CD8-positive, alpha-beta memory T cell (primary cell): Measurements from ENCODE around the gene MRPL46. TPM values are rescaled to one million over a fixed set of nuclear protein-coding genes. Genes with fewer than 3 reads are reported as not detected.

ENCODE experiments used
- CTCF ChIA-PET: fragments of 350-600 bp; sonication (Branson Sonifier 250); formaldehyde crosslinking; loops from one replicate; lab custom pipeline; 2021; ENCODE audit warnings: antibody characterized with exemption; lab: Charles Lee
- POLR2A ChIA-PET: fragments of 350-600 bp; sonication (Branson Sonifier 250); formaldehyde crosslinking; loops from one replicate; lab custom pipeline; 2021; ENCODE audit warnings: antibody characterized with exemption; lab: Charles Lee
- DNase-seq, 5 donors: peaks; one replicate each; pipeline versions ENCODE4 v3.0.0 to v3.0.0-alpha.2; 2020 to 2022; ENCODE audit warnings: mixed read lengths in 1 of 5
- H3K27ac ChIP-seq: one replicate; pipeline ENCODE4 v1.7.0; 2013; ENCODE audit warnings: low read depth, mild to moderate bottlenecking, low read length, moderate library complexity
- H3K27me3 ChIP-seq: 2 replicates; pipeline ENCODE4 v1.7.0; 2013; ENCODE audit warnings: low read length, mild to moderate bottlenecking; ENCODE audit not compliant: insufficient read depth, poor library complexity, severe bottlenecking
- H3K36me3 ChIP-seq: 2 replicates; pipeline ENCODE4 v1.7.0; 2013; ENCODE audit warnings: mild to moderate bottlenecking, low read length, moderate library complexity; ENCODE audit not compliant: insufficient read depth
- H3K4me1 ChIP-seq: 2 replicates; pipeline ENCODE4 v1.7.0; 2013; ENCODE audit warnings: mild to moderate bottlenecking, low read length, moderate library complexity; ENCODE audit not compliant: insufficient read depth
- H3K4me3 ChIP-seq: 2 replicates; pipeline ENCODE4 v1.7.0; 2013; ENCODE audit warnings: mild to moderate bottlenecking, low read length
- H3K9me3 ChIP-seq: 2 replicates; pipeline ENCODE4 v1.7.0; 2013; ENCODE audit warnings: mild to moderate bottlenecking, low read length
- H3K27ac Mint-ChIP-seq, 8 donors: one replicate each; pipeline ENCODE4 v1.8.0; 2020 to 2021; ENCODE audit warnings: mixed read lengths in 8 of 8, mild to moderate bottlenecking in 6 of 8, inconsistent platforms in 3 of 8, moderate library complexity in 3 of 8
- H3K27me3 Mint-ChIP-seq, 2 donors: one replicate each; pipeline ENCODE4 v1.8.0; 2020 to 2021; ENCODE audit warnings: mixed read lengths in 2 of 2, mild to moderate bottlenecking in 1 of 2, moderate library complexity in 1 of 2
- H3K36me3 Mint-ChIP-seq, 3 donors: one replicate each; pipeline ENCODE4 v1.8.0; 2020 to 2021; ENCODE audit warnings: mixed read lengths in 3 of 3, inconsistent platforms in 1 of 3, mild to moderate bottlenecking in 1 of 3
- H3K4me1 Mint-ChIP-seq, 3 donors: one replicate each; pipeline ENCODE4 v1.8.0; 2020 to 2021; ENCODE audit warnings: mixed read lengths in 3 of 3, inconsistent platforms in 1 of 3, mild to moderate bottlenecking in 1 of 3
- H3K4me3 Mint-ChIP-seq, 7 donors: one replicate each; pipeline ENCODE4 v1.8.0; 2020 to 2021; ENCODE audit warnings: mixed read lengths in 7 of 7, mild to moderate bottlenecking in 6 of 7, moderate library complexity in 4 of 7, inconsistent platforms in 2 of 7
- H3K9me3 Mint-ChIP-seq, 5 donors: one replicate each; pipeline ENCODE4 v1.8.0; 2020 to 2022; ENCODE audit warnings: mixed read lengths in 5 of 5, mild to moderate bottlenecking in 3 of 5, moderate library complexity in 2 of 5, inconsistent platforms in 1 of 5
- polyA plus RNA-seq: library from polyadenylated mRNA; unstranded; fragments of 300-500 nt; fragmentation: Illumina TruSeq; gene quantifications from one replicate; pipeline ENCODE4 v1.2.3, GENCODE V29; 2021
- total RNA-seq, 2 experiments: library from RNA; stranded (reverse); gene quantifications; one replicate each; pipeline ENCODE4 v1.2.3, GENCODE V29; 2021

Gene MRPL46
- total and polyA plus RNA-seq, 3 experiments from 2014 or later: 48.5 to 53.6 (median 51.2) TPM

- CTCF ChIA-PET: no interaction called here
- no peaks in the 10 kb centered on the region for H3K9me3 Mint-ChIP-seq
Observed at GRCh38 chr15:88487796-88488523, 20.8 kb upstream of the MRPL46 start.

GRCh38 chr15:88487178-88487795 lies 20.1 kb upstream of the MRPL46 start:
- CTCF ChIA-PET: no interaction called here
- H3K4me3 Mint-ChIP-seq: no peak overlapping the region
- peaks cover 0 to 1% of the 10 kb centered on the region in 2 donors for H3K27me3 Mint-ChIP-seq

More at GRCh38 chr15:88487796-88488523, 20.8 kb upstream of the MRPL46 start:
- no peak for DNase-seq
- Mint-ChIP-seq H3K27me3 (peaks cover 0 to 1% of the 10 kb centered on the region in 2 donors), H3K36me3 (peaks cover 0 to 2% (median 0%) of the 10 kb centered on the region in 3 donors), H3K27ac (no peak overlapping the region), H3K4me3 (no peak overlapping the region), H3K4me1 (no peaks in the 10 kb centered on the region)
- Histone ChIP-seq H3K27me3 (no peaks in the 10 kb centered on the region), H3K4me1 (no peaks in the 10 kb centered on the region), H3K9me3 (no peaks in the 10 kb centered on the region), H3K4me3 (no peak overlapping the region), H3K36me3 (no peaks in the 10 kb centered on the region), H3K27ac (no peak overlapping the region)
- POLR2A ChIA-PET: no interaction called here

GRCh38 chr15:88484682-88485331 lies 17.6 kb upstream of the MRPL46 start:
- H3K4me1 ChIP-seq: no peaks in the 10 kb centered on the region
- ChIA-PET CTCF (no interaction called here), POLR2A (no interaction called here)
- Mint-ChIP-seq H3K27me3 (no peaks in the 10 kb centered on the region), H3K27ac (peak overlapping the region in 1 of 8 donors; percentile 41), H3K4me3 (no peak overlapping the region), H3K36me3 (peaks cover 0 to 9% (median 2%) of the 10 kb centered on the region in 3 donors), H3K4me1 (no peaks in the 10 kb centered on the region), H3K9me3 (no peaks in the 10 kb centered on the region)
- H3K9me3 ChIP-seq: no peaks in the 10 kb centered on the region
- H3K27me3 ChIP-seq: no peaks in the 10 kb centered on the region
- H3K4me3 ChIP-seq: no peak overlapping the region
- no peak overlapping the region for H3K27ac ChIP-seq
- DNase-seq: no peak
- H3K36me3 ChIP-seq: no peaks in the 10 kb centered on the region

More at GRCh38 chr15:88487178-88487795, 20.1 kb upstream of the MRPL46 start:
- H3K36me3 Mint-ChIP-seq: peaks cover 0 to 2% (median 0%) of the 10 kb centered on the region in 3 donors
- H3K27ac Mint-ChIP-seq: no peak overlapping the region
- no peaks in the 10 kb centered on the region for H3K4me1 Mint-ChIP-seq
- Histone ChIP-seq H3K4me1 (no peaks in the 10 kb centered on the region), H3K4me3 (no peak overlapping the region), H3K36me3 (no peaks in the 10 kb centered on the region), H3K27me3 (no peaks in the 10 kb centered on the region), H3K27ac (no peak overlapping the region), H3K9me3 (no peaks in the 10 kb centered on the region)
- no peak for DNase-seq
- no peaks in the 10 kb centered on the region for H3K9me3 Mint-ChIP-seq
- POLR2A ChIA-PET: no interaction called here

GRCh38 chr15:88482263-88482662 lies 15.1 kb upstream of the MRPL46 start:
- peaks cover 0 to 30% (median 7%) of the 10 kb centered on the region in 3 donors for H3K36me3 Mint-ChIP-seq
- no peaks in the 10 kb centered on the region for H3K27me3 Mint-ChIP-seq
- ChIA-PET POLR2A (no interaction called here), CTCF (interaction anchor here (1.2 kb wide), 1 partner anchor 15 kb away, joined by 3 read pairs; the partner anchor contains the start of genes MRPL46 and MRPS11)
- peak overlapping the region in 1 of 8 donors; percentile 10 for H3K27ac Mint-ChIP-seq
- no peaks in the 10 kb centered on the region for H3K9me3 Mint-ChIP-seq
- H3K36me3 ChIP-seq: no peaks in the 10 kb centered on the region
- H3K9me3 ChIP-seq: no peaks in the 10 kb centered on the region
- no peak overlapping the region for H3K27ac ChIP-seq
- no peak for DNase-seq
- no peaks in the 10 kb centered on the region for H3K4me1 ChIP-seq
- H3K27me3 ChIP-seq: no peaks in the 10 kb centered on the region
- no peak overlapping the region for H3K4me3 Mint-ChIP-seq
- H3K4me1 Mint-ChIP-seq: no peaks in the 10 kb centered on the region
- no peak overlapping the region for H3K4me3 ChIP-seq

GRCh38 chr15:88480981-88481380 lies 13.8 kb upstream of the MRPL46 start:
- Histone ChIP-seq H3K27ac (no peak overlapping the region), H3K9me3 (no peaks in the 10 kb centered on the region), H3K27me3 (no peaks in the 10 kb centered on the region), H3K4me1 (no peaks in the 10 kb centered on the region), H3K4me3 (no peak overlapping the region), H3K36me3 (peaks cover 4% of the 10 kb centered on the region)
- no peak overlapping the region for H3K4me3 Mint-ChIP-seq
- CTCF ChIA-PET: interaction anchor here (1.2 kb wide), 1 partner anchor 14 kb away, joined by 3 read pairs; the partner anchor contains the start of genes MRPL46 and MRPS11
- H3K36me3 Mint-ChIP-seq: peaks cover 0 to 42% (median 10%) of the 10 kb centered on the region in 3 donors
- no peak overlapping the region for H3K27ac Mint-ChIP-seq
- DNase-seq: no peak
- POLR2A ChIA-PET: no interaction called here
- H3K9me3 Mint-ChIP-seq: no peaks in the 10 kb centered on the region
- no peaks in the 10 kb centered on the region for H3K27me3 Mint-ChIP-seq
- H3K4me1 Mint-ChIP-seq: no peaks in the 10 kb centered on the region

GRCh38 chr15:88479169-88479568 lies 12.0 kb upstream of the MRPL46 start:
- H3K4me1 ChIP-seq: no peaks in the 10 kb centered on the region
- H3K4me3 ChIP-seq: no peak overlapping the region
- H3K9me3 ChIP-seq: no peaks in the 10 kb centered on the region
- peaks cover 5% of the 10 kb centered on the region for H3K36me3 ChIP-seq
- no peaks in the 10 kb centered on the region for H3K27me3 Mint-ChIP-seq
- H3K4me3 Mint-ChIP-seq: no peak overlapping the region
- CTCF ChIA-PET: no interaction called here
- H3K9me3 Mint-ChIP-seq: no peaks in the 10 kb centered on the region
- peaks cover 0 to 57% (median 12%) of the 10 kb centered on the region in 3 donors for H3K36me3 Mint-ChIP-seq
- H3K27ac ChIP-seq: no peak overlapping the region
- no peaks in the 10 kb centered on the region for H3K27me3 ChIP-seq
- H3K27ac Mint-ChIP-seq: peak overlapping the region in 3 of 8 donors; percentile 20 to 39 (median 36)
- no peaks in the 10 kb centered on the region for H3K4me1 Mint-ChIP-seq
- POLR2A ChIA-PET: no interaction called here
- no peak for DNase-seq

- Mint-ChIP-seq H3K27me3 (no peaks in the 10 kb centered on the region), H3K4me3 (no peak overlapping the region), H3K27ac (no peak overlapping the region), H3K36me3 (peaks cover 0 to 69% (median 9%) of the 10 kb centered on the region in 3 donors), H3K4me1 (no peaks in the 10 kb centered on the region), H3K9me3 (no peaks in the 10 kb centered on the region)
- Histone ChIP-seq H3K4me3 (no peak overlapping the region), H3K4me1 (no peaks in the 10 kb centered on the region), H3K9me3 (no peaks in the 10 kb centered on the region), H3K36me3 (peaks cover 11% of the 10 kb centered on the region), H3K27me3 (no peaks in the 10 kb centered on the region), H3K27ac (no peak overlapping the region)
- ChIA-PET CTCF (no interaction called here), POLR2A (no interaction called here)
- no peak for DNase-seq
Observed at GRCh38 chr15:88477904-88478303, 10.7 kb upstream of the MRPL46 start.

GRCh38 chr15:88477126-88477525 lies 9.9 kb upstream of the MRPL46 start:
- H3K4me1 Mint-ChIP-seq: peaks cover 0 to 1% (median under 1%) of the 10 kb centered on the region in 3 donors
- H3K36me3 Mint-ChIP-seq: peaks cover 0 to 76% (median 10%) of the 10 kb centered on the region in 3 donors
- DNase-seq: no peak
- no peaks in the 10 kb centered on the region for H3K9me3 Mint-ChIP-seq
- no peak overlapping the region for H3K4me3 ChIP-seq
- no peaks in the 10 kb centered on the region for H3K27me3 Mint-ChIP-seq
- H3K27ac Mint-ChIP-seq: peak overlapping the region in 1 of 8 donors; percentile 9
- no peak overlapping the region for H3K4me3 Mint-ChIP-seq
- ChIA-PET CTCF (no interaction called here), POLR2A (no interaction called here)
- H3K27ac ChIP-seq: no peak overlapping the region
- no peaks in the 10 kb centered on the region for H3K4me1 ChIP-seq
- H3K9me3 ChIP-seq: no peaks in the 10 kb centered on the region
- peaks cover 11% of the 10 kb centered on the region for H3K36me3 ChIP-seq
- H3K27me3 ChIP-seq: no peaks in the 10 kb centered on the region
